ENCODE results near the gene PTTG1.

GRCh38 chr5:160456480-160457177 is 35.0 kb downstream of the PTTG1 start:
- TF ChIP-seq, protein P1, sequence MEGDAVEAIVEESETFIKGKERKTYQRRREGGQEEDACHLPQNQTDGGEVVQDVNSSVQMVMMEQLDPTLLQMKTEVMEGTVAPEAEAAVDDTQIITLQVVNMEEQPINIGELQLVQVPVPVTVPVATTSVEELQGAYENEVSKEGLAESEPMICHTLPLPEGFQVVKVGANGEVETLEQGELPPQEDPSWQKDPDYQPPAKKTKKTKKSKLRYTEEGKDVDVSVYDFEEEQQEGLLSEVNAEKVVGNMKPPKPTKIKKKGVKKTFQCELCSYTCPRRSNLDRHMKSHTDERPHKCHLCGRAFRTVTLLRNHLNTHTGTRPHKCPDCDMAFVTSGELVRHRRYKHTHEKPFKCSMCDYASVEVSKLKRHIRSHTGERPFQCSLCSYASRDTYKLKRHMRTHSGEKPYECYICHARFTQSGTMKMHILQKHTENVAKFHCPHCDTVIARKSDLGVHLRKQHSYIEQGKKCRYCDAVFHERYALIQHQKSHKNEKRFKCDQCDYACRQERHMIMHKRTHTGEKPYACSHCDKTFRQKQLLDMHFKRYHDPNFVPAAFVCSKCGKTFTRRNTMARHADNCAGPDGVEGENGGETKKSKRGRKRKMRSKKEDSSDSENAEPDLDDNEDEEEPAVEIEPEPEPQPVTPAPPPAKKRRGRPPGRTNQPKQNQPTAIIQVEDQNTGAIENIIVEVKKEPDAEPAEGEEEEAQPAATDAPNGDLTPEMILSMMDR (IDR thresholded peaks at IDR 0.05) = no peak
- TF ChIP-seq POLR2A (IDR thresholded peaks at IDR 0.05) = no peak
